Transverse colon (tissue), 4 donors: ENCODE measurements around the gene TBX5.

Source experiments
- EP300 ChIP-seq: sonication (generic); formaldehyde crosslinking; IDR thresholded peaks from one replicate; pipeline ENCODE4 v1.6.1; 2017; ENCODE audit warnings: antibody characterized with exemption, low read depth
- POLR2A ChIP-seq: fragments of 450-650 bp; IDR thresholded peaks from one replicate; pipeline ENCODE4 v1.6.1; 2016; ENCODE audit warnings: antibody characterized with exemption, mild to moderate bottlenecking, moderate library complexity
- POLR2AphosphoS5 ChIP-seq, 3 donors: sonication (generic); formaldehyde crosslinking; IDR thresholded peaks; one replicate each; pipeline ENCODE4 v1.6.1; 2016; ENCODE audit warnings: antibody characterized with exemption in 3 of 3
- TF ChIP-seq, protein P1 (sequence below), 5 experiments: fragments of 200-600 bp in 3 of 5; fragments of 450-650 bp in 2 of 5; sonication (generic) in 3 of 5; IDR thresholded peaks; 1 replicate in 2 of 5; 2 replicates in 3 of 5; pipeline ENCODE4 v1.5.1; 2016 to 2017; ENCODE audit warnings: antibody characterized with exemption in 5 of 5, inconsistent platforms in 3 of 5, mild to moderate bottlenecking in 2 of 5, moderate library complexity in 1 of 5

DNA sequence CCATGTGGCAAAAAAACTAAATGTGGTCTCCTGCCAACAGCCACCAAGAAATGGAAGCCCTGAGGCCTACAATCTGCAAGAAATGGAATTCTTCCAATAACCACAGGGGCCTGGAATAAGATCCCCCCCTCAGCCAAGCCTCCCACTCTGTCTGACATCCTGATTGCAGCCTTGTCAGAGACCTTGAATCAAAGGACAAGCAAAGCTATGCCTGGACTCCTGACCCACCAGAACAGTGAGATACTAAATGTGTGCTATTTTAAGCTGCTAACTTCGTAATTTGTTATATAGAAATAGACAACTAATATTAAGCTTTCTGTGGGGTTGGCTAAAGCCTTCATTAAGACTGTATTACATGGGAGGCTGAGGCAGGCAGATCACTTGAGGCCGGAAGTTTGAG, 77.7 kb downstream of the TBX5 start:
- TF ChIP-seq, protein P1, sequence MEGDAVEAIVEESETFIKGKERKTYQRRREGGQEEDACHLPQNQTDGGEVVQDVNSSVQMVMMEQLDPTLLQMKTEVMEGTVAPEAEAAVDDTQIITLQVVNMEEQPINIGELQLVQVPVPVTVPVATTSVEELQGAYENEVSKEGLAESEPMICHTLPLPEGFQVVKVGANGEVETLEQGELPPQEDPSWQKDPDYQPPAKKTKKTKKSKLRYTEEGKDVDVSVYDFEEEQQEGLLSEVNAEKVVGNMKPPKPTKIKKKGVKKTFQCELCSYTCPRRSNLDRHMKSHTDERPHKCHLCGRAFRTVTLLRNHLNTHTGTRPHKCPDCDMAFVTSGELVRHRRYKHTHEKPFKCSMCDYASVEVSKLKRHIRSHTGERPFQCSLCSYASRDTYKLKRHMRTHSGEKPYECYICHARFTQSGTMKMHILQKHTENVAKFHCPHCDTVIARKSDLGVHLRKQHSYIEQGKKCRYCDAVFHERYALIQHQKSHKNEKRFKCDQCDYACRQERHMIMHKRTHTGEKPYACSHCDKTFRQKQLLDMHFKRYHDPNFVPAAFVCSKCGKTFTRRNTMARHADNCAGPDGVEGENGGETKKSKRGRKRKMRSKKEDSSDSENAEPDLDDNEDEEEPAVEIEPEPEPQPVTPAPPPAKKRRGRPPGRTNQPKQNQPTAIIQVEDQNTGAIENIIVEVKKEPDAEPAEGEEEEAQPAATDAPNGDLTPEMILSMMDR (IDR thresholded peaks at IDR 0.05), result no peak
- TF ChIP-seq POLR2A, result no peak
- TF ChIP-seq POLR2AphosphoS5 (IDR thresholded peaks at IDR 0.05), result no peak
- TF ChIP-seq EP300, result no peak
